Testis (tissue), 3 donors: ENCODE measurements around the gene PTRH1. TPM values are rescaled to one million over a fixed set of nuclear protein-coding genes. Genes with fewer than 3 reads are reported as not detected.

ENCODE experiments used
- DNase-seq: peaks from one replicate; pipeline ENCODE4 v3.0.0-alpha.2; 2019
- H3K27ac ChIP-seq, 2 donors: fragments of 200-600 bp; sonication (generic); one replicate each; pipeline ENCODE4 v1.5.1; 2019
- H3K27me3 ChIP-seq: fragments of 200-600 bp; sonication (generic); one replicate; pipeline ENCODE4 v1.5.1; 2019
- H3K36me3 ChIP-seq: fragments of 200-600 bp; sonication (generic); one replicate; pipeline ENCODE4 v1.5.1; 2017; ENCODE audit warnings: low read depth; ENCODE audit errors: missing control alignments
- H3K4me1 ChIP-seq: fragments of 200-600 bp; sonication (generic); one replicate; pipeline ENCODE4 v1.5.1; 2019
- H3K4me3 ChIP-seq, 2 donors: fragments of 200-600 bp; sonication (generic); one replicate each; pipeline ENCODE4 v1.5.1; 2017 to 2019
- H3K9me3 ChIP-seq: fragments of 200-600 bp; sonication (generic); one replicate; pipeline ENCODE4 v1.5.1; 2017
- POLR2A ChIP-seq: fragments of 450-650 bp; IDR thresholded peaks from one replicate; pipeline ENCODE4 v1.6.1; 2017; ENCODE audit warnings: antibody characterized with exemption, mild to moderate bottlenecking, moderate library complexity
- whole genome bisulfite sequencing, 2 donors: methylation state at CpG; one replicate each; pipeline ENCODE4 v1.1.5; 2018; 5-methylcytosine and 5-hydroxymethylcytosine counted together
- intact Hi-C: fragments of 100-400 bp; cut with DNase I; formaldehyde crosslinking; loops from one replicate; pipeline ENCODE4 v1.15.1; 2023; ENCODE audit warnings: low total_unique reads
- polyA plus RNA-seq: library from polyadenylated mRNA; stranded (reverse); fragments of 350-450 nt; fragmentation: Illumina TruSeq; extraction: RNeasy Lipid Tissue Mini Kit (QIAGEN cat#74804); gene quantifications from one replicate; pipeline ENCODE4 v1.2.3, GENCODE V29; 2014; ENCODE audit warnings: low read depth, low replicate concordance; ENCODE audit not compliant: insufficient read depth
- total RNA-seq, 2 donors: library from RNA; depleted of rRNA; stranded (reverse); fragments of >200 nt; gene quantifications; one replicate each; pipeline ENCODE4 v1.2.3, GENCODE V29; 2016
- TF ChIP-seq, protein P1 (sequence below), 3 experiments: fragments of 450-650 bp in 2 of 3; fragments of 200-600 bp in 1 of 3; sonication (generic) in 1 of 3; IDR thresholded peaks; one replicate each; pipeline ENCODE4 v1.5.1; 2016 to 2019; ENCODE audit warnings: antibody characterized with exemption in 3 of 3, mild to moderate bottlenecking in 2 of 3, moderate library complexity in 1 of 3

PTRH1 gene
- total and polyA plus RNA-seq, 3 donors from 2014 or later: 18.2 to 24.5 (median 19.0) TPM

DNA sequence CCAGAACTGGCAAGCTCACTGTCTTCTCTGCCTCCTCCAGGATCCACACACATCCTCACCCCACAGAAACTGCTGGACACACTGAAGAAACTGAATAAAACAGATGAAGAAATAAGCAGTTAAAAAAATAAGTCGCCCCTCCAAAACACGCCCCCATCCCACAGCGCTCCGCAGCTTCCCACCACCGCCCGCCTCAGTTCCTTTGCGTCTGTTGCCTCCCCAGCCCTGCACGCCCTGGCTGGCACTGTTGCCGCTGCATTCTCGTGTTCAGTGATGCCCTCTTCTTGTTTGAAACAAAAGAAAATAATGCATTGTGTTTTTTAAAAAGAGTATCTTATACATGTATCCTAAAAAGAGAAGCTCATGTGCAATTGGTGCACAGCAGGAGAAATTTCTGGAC, 24.7 kb downstream of the PTRH1 start:
- TF ChIP-seq, protein P1, sequence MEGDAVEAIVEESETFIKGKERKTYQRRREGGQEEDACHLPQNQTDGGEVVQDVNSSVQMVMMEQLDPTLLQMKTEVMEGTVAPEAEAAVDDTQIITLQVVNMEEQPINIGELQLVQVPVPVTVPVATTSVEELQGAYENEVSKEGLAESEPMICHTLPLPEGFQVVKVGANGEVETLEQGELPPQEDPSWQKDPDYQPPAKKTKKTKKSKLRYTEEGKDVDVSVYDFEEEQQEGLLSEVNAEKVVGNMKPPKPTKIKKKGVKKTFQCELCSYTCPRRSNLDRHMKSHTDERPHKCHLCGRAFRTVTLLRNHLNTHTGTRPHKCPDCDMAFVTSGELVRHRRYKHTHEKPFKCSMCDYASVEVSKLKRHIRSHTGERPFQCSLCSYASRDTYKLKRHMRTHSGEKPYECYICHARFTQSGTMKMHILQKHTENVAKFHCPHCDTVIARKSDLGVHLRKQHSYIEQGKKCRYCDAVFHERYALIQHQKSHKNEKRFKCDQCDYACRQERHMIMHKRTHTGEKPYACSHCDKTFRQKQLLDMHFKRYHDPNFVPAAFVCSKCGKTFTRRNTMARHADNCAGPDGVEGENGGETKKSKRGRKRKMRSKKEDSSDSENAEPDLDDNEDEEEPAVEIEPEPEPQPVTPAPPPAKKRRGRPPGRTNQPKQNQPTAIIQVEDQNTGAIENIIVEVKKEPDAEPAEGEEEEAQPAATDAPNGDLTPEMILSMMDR (IDR thresholded peaks at IDR 0.05): no peak
- no peak for TF ChIP-seq POLR2A
- 92 to 96% methylated on average over 10 of the region's 10 CpGs for WGBS, 2 donors
- intact Hi-C loops: no loop called here
- Histone ChIP-seq H3K9me3 (no peaks in the 10 kb centered on the region), H3K27me3 (no peaks in the 10 kb centered on the region), H3K4me3 (no peak overlapping the region), H3K4me1 (peaks cover 8% of the 10 kb centered on the region), H3K27ac (no peak overlapping the region), H3K36me3 (no peaks in the 10 kb centered on the region)
- no peak for DNase-seq

GRCh38 chr9:127689329-127690000, 26.0 kb downstream of the PTRH1 start:
- H3K4me1 ChIP-seq: no peaks in the 10 kb centered on the region
- WGBS, 2 donors: 89 to 95% methylated on average over 10 to 13 of the region's 13 CpGs
- no peaks in the 10 kb centered on the region for H3K36me3 ChIP-seq
- H3K27me3 ChIP-seq: no peaks in the 10 kb centered on the region
- TF ChIP-seq POLR2A: no peak
- TF ChIP-seq, protein P1 (IDR thresholded peaks at IDR 0.05): no peak
- no peak overlapping the region for H3K4me3 ChIP-seq
- DNase-seq: no peak
- intact Hi-C loops: no loop called here
- H3K27ac ChIP-seq: no peak overlapping the region
- H3K9me3 ChIP-seq: no peaks in the 10 kb centered on the region

DNA sequence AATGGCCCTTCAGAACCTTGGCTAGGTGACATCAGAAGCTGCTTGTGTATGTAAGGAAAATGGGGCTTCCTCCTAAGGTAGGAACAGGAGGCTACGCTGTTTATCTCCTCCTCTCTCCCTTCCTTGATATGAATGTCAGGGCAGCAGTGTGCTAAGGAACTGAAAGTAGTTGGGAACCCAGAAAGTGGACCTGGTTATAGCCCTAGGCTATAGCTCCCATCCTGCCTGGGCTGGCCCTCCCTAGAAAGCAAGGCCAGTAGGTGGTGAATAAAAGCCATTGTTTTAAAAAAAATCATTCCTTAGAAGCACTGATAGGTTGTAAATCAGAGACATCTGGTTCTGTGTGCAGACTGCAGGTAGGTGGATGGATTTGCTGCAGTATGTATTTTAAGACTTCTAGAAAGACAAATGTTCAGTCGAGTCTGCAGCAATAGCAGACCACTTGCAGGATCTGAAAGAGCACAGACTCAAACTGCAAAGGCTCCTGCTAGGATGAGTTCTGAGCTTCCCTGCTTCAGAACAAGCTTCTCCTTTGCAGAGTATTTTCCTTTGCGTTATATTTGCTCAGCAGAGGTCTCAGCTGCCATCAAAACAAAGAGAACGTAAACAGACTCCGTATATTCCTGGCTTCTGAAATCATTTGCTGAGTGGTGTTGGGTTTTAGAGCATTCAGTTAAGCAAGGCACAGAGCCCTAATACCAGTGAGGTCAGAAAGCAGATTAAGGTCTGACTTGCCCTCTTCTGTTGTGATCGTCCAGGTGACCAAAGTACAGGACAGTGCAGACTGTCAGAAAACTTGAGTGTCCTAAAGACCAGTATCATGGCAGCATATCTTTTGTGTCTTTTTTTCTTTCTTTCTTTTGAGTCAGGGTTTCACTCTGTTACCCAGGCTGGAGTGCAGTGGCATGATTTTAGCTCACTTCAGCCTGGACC, 28.7 kb downstream of the PTRH1 start:
- TF ChIP-seq, protein P1 (IDR thresholded peaks at IDR 0.05): no peak
- TF ChIP-seq POLR2A: no peak
- Histone ChIP-seq H3K27ac (no peak overlapping the region), H3K9me3 (no peaks in the 10 kb centered on the region), H3K27me3 (no peaks in the 10 kb centered on the region), H3K36me3 (no peaks in the 10 kb centered on the region), H3K4me1 (no peaks in the 10 kb centered on the region), H3K4me3 (no peak overlapping the region)
- intact Hi-C loops: no loop called here
- WGBS, 2 donors: 83 to 86% methylated on average over 6 of the region's 6 CpGs
- DNase-seq: no peak

DNA sequence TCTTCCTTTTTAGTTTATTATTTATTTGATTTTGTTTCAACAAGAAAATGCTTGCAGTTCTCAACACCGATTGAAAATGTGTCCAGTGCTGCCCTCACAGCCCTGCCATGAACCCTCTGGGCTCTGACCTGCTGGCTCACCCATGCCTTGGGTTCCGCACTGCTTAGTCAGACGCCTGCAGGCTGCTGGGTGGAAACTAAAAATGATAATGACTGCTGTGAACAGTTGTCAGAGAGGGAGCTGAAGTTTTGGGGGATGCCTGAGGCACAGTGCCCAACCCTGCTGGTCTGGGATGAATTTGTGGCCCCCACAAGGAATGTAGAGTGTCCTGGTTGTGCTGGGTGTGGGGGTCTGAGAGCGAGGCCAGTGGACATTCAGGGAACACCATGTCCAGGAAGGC, 30.9 kb downstream of the PTRH1 start:
- WGBS, 2 donors: 83 to 89% methylated on average over 4 of the region's 4 CpGs
- DNase-seq: no peak

More for the DNA sequence above, 30.9 kb downstream of the PTRH1 start:
- H3K36me3 ChIP-seq: no peaks in the 10 kb centered on the region
- H3K4me3 ChIP-seq: no peak overlapping the region
- TF ChIP-seq POLR2A: no peak
- TF ChIP-seq, protein P1 (IDR thresholded peaks at IDR 0.05): no peak
- H3K27me3 ChIP-seq: no peaks in the 10 kb centered on the region
- no peaks in the 10 kb centered on the region for H3K4me1 ChIP-seq
- intact Hi-C loops: no loop called here
- no peaks in the 10 kb centered on the region for H3K9me3 ChIP-seq
- no peak overlapping the region for H3K27ac ChIP-seq
